ENCODE data around the gene STAG3. TPM values are rescaled to one million over a fixed set of nuclear protein-coding genes. Genes with fewer than 3 reads are reported as not detected.

The STAG3 gene
- total and polyA plus RNA-seq, 10 of the 15 experiments (the other 5 are each of a cell fraction or from before 2014, with no cell fraction given): 73.0 to 306 (median 120) TPM

GRCh38 chr7:100148559-100149328 is 29.0 kb upstream of the STAG3 start, which contains the start of gene LAMTOR4 (continued):
- TF ChIP-seq E2F8 (IDR thresholded peaks at IDR 0.05; ENCODE audit: low read depth, partially characterized antibody) (no peak), NR2C1 (IDR thresholded peaks at IDR 0.05) (no peak), RCOR1 (conservative IDR thresholded peaks at IDR 0.05; ENCODE audit: low read depth, low read length) (no peak), ZBTB11 (CRISPR knock-in tag; IDR thresholded peaks at IDR 0.05) (no peak), POLR2AphosphoS5 (IDR thresholded peaks at IDR 0.05; ENCODE audit: low read length) (peak; percentile 78), KDM1A (IDR thresholded peaks at IDR 0.05; ENCODE audit: borderline replicate concordance) (no peak), RAD21 (IDR thresholded peaks at IDR 0.05; ENCODE audit: insufficient read depth, low read depth, low read length) (no peak), IKZF1 (conservative IDR thresholded peaks at IDR 0.05) (peak; percentile 62), ZNF24 (IDR thresholded peaks at IDR 0.05) (no peak), ATF7 (IDR thresholded peaks at IDR 0.05; ENCODE audit: low read depth) (no peak), MEF2B (IDR thresholded peaks at IDR 0.05; ENCODE audit: partially characterized antibody, poor library complexity, severe bottlenecking) (peak; percentile 17), HDAC6 (IDR thresholded peaks at IDR 0.05; ENCODE audit: unreplicated experiment) (no peak), CBX5 (IDR thresholded peaks at IDR 0.05; ENCODE audit: low read depth) (no peak), USF1 (IDR thresholded peaks at IDR 0.05; ENCODE audit: borderline replicate concordance, extremely low read length, insufficient read depth, low read depth, low read length) (peak; percentile 94), SKIL (IDR thresholded peaks at IDR 0.05; ENCODE audit: low read depth, poor library complexity, severe bottlenecking) (peak; percentile 4), JUNB (IDR thresholded peaks at IDR 0.05) (no peak)
